Tibial nerve (tissue), 3 donors: ENCODE results near the gene TBCC.

Experiments
- CTCF ChIP-seq, 5 experiments: fragments of 200-600 bp in 3 of 5; fragments of 450-650 bp in 2 of 5; sonication (generic) in 3 of 5; IDR thresholded peaks; one replicate each; pipeline ENCODE4 v1.5.1; 2016 to 2019; ENCODE audit warnings: antibody characterized with exemption in 5 of 5, mild to moderate bottlenecking in 3 of 5, moderate library complexity in 2 of 5
- POLR2A ChIP-seq, 2 donors: fragments of 450-650 bp; IDR thresholded peaks; one replicate each; pipeline ENCODE4 v1.6.1; 2017; ENCODE audit warnings: antibody characterized with exemption in 2 of 2, mild to moderate bottlenecking in 2 of 2, moderate library complexity in 2 of 2

- TF ChIP-seq CTCF (IDR thresholded peaks at IDR 0.05) (no peak), POLR2A (IDR thresholded peaks at IDR 0.05) (no peak)
Measured at GRCh38 chr6:42709871-42710270, 36.0 kb downstream of the TBCC start.
